Spinal cord (tissue), 10 donors: ENCODE measurements around the gene PLA2G2D. TPM values are rescaled to one million over a fixed set of nuclear protein-coding genes. Genes with fewer than 3 reads are reported as not detected.

ENCODE experiments used
- DNase-seq, 6 donors: peaks; one replicate each; pipeline versions ENCODE4 v3.0.0 to v3.0.0-alpha.2; 2013 to 2015; ENCODE audit warnings: low spot score in 6 of 6, low read depth in 4 of 6
- H3K27ac ChIP-seq: one replicate; pipeline ENCODE4 v1.5.1; 2013; ENCODE audit warnings: low read depth, low read length, control low read depth
- H3K27me3 ChIP-seq: one replicate; pipeline ENCODE4 v1.6.1; 2013; ENCODE audit warnings: low read length; ENCODE audit not compliant: control insufficient read depth, insufficient read depth
- H3K36me3 ChIP-seq: one replicate; pipeline ENCODE4 v1.6.1; 2013; ENCODE audit warnings: low read length; ENCODE audit not compliant: control insufficient read depth, insufficient read depth
- H3K4me1 ChIP-seq: one replicate; pipeline ENCODE4 v1.6.1; 2013; ENCODE audit warnings: low read length; ENCODE audit not compliant: control insufficient read depth, insufficient read depth
- H3K4me3 ChIP-seq: one replicate; pipeline ENCODE4 v1.5.1; 2013; ENCODE audit warnings: low read depth, low read length, control low read depth
- H3K9me3 ChIP-seq: one replicate; pipeline ENCODE4 v1.6.1; 2013; ENCODE audit warnings: low read length; ENCODE audit not compliant: control insufficient read depth, insufficient read depth
- WGBS: methylation state at CpG from one replicate; pipeline ENCODE4 v1.1.5; 2013; ENCODE audit warnings: missing lambda C conversion rate; ENCODE audit not compliant: insufficient coverage; 5-methylcytosine and 5-hydroxymethylcytosine counted together
- polyA plus RNA-seq, 2 donors: library from polyadenylated mRNA; unstranded; fragments of 120-200 nt; gene quantifications; one replicate each; pipeline ENCODE4 v1.2.1, GENCODE V29; 2013; ENCODE audit not compliant: insufficient read length in 2 of 2
- total RNA-seq, 2 donors: library from RNA; depleted of rRNA in 1 of 2; stranded (reverse); fragments of 120-200 nt in 1 of 2; fragments of >200 nt in 1 of 2; gene quantifications; one replicate each; pipeline versions ENCODE4 v1.2.3 to v1.2.4, GENCODE V29; 2013 to 2014
- donor health status: healthy.

PLA2G2D gene
- total and polyA plus RNA-seq, 4 donors: 0.10 to 0.18 TPM; not detected in 2

DNA sequence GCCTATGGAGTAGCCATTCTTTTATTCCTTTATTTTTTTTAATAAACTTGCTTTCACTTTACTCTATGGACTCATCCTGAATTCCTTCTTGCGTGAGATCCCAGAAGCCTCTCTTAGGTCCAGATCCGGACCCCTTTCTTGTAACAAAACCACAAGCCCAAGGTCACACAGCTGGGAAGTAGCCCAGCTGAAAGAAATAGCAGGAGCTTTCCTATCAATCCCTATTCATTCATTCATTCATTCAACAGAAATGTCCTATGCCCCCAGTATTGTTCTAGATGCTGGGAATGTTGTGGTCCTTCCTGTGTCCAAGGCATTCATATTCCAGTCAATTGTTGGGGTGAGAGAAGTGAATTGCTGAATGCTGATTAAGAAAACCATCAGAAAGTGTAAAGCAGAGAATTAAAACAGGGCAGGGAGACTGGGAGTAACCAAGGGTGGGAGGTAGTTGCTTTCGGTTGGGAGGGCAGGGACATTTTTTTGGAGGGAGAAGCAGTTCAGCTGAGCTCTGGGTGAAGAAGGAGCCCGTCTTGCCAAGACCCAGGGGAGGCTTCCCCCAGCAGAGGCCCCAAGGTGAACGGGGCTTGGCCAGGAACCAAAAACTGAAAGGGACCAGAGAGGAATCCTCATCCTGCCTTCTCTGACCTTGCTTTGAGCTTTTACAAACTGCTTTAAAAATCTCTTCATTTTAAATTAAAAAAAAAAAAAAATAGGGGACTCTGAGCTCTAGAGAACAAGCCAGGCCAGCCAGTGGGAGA is 10.8 kb downstream of the PLA2G2D start:
- Histone ChIP-seq H3K9me3 (no peaks in the 10 kb centered on the region), H3K27me3 (no peaks in the 10 kb centered on the region), H3K27ac (no peak overlapping the region), H3K4me1 (peaks cover 12% of the 10 kb centered on the region), H3K36me3 (no peaks in the 10 kb centered on the region), H3K4me3 (no peak overlapping the region)
- WGBS: 33% methylated on average over 4 of the region's 5 CpGs
- peak in 1 of 6 donors; percentile 14 for DNase-seq

DNA sequence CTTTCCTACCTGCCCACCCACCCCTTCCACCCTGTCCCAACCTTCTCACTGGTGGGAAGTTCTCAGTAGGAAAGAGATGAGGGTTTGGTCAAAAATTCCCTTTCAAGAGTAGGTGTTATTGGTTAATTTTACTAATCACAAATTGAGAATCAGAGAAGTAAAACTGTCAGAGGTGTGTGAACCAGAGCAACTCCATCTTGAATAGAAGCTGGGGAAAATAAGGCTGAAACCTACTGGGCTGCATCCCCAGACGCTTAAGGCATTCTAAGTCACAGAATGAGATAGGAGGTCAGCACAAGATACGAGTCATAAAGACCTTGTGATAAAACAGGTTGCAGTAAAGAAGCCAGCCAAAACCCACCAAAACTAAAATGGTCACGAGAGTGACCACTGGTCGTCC is 11.5 kb downstream of the PLA2G2D start:
- Histone ChIP-seq H3K4me3 (no peak overlapping the region), H3K9me3 (no peaks in the 10 kb centered on the region), H3K27ac (no peak overlapping the region), H3K4me1 (peaks cover 12% of the 10 kb centered on the region), H3K36me3 (no peaks in the 10 kb centered on the region), H3K27me3 (no peaks in the 10 kb centered on the region)
- 39% methylated on average over 3 of the region's 4 CpGs for WGBS
- no peak for DNase-seq

DNA sequence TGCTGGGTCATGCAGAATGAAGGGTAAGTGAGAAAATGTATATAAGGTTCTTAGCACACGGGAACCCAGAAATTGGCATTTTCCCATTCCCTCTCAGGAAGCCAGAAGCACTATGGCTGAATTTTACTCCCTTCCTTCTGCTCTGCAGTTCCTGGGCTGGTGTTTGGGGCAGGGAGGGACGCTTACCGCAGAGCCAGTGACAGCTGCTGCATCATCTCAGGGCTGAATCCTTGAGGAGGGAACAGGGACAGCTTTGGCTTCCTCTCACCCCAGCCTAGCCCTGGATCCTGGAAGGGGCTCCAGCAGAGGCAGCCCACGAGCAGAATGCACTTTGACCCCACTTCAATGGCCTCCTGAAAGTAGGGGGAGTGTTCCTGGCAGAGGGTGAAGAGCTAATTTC is 12.0 kb downstream of the PLA2G2D start:
- no peaks in the 10 kb centered on the region for H3K9me3 ChIP-seq
- H3K27ac ChIP-seq: no peak overlapping the region
- no peaks in the 10 kb centered on the region for H3K27me3 ChIP-seq
- H3K4me1 ChIP-seq: peaks cover 12% of the 10 kb centered on the region
- no peak for DNase-seq
- WGBS: 66% methylated on average over 2 of the region's 4 CpGs
- no peak overlapping the region for H3K4me3 ChIP-seq
- no peaks in the 10 kb centered on the region for H3K36me3 ChIP-seq

DNA sequence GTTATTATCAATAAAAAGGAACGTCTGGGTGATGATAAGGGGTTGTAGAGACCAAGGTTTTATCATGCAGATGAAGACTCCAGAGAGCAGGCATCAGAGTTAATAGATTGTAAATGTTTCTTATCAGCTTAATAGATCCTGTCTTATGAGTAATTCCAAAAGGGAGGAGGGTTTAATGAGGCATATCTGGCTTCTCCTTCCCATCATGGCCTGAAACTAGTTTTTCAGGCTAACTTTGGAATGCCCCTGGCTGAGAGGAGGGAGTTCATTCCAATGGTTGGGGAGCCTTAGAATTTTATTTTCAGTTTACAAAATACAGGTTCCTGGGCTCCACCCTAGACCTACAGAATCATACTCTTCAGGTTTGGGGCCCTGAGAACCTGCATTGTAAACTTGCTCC is 13.5 kb downstream of the PLA2G2D start:
- no peak for DNase-seq
- 57% methylated on average over 1 of the region's 1 CpG for WGBS
- Histone ChIP-seq H3K27ac (no peak overlapping the region), H3K4me3 (no peak overlapping the region), H3K27me3 (no peaks in the 10 kb centered on the region), H3K4me1 (peaks cover 20% of the 10 kb centered on the region), H3K36me3 (no peaks in the 10 kb centered on the region), H3K9me3 (no peaks in the 10 kb centered on the region)

DNA sequence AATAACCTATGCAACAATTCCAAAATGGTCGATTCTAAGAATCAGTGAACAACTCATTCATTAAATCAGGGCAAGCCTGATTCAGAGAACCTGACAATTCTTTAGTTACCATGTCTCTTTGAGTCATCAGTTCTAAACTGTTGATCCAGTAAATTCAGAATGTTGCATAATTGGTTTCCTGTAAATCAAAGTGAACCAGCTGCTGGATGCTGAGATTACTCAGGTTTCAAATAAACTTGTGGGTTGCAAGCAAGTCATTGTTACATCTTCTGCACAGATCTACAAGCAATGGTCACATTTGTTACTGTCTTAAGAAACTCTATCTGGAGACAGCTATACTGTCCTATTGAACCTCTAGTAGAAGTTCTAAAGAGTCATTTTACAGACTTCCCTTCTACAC is 16.5 kb downstream of the PLA2G2D start:
- no peak overlapping the region for H3K4me3 ChIP-seq
- no peaks in the 10 kb centered on the region for H3K36me3 ChIP-seq
- H3K9me3 ChIP-seq: no peaks in the 10 kb centered on the region
- DNase-seq: no peak
- no peak overlapping the region for H3K27ac ChIP-seq
- WGBS: no CpG with 5 or more reads among the region's 1 CpG
- H3K4me1 ChIP-seq: peaks cover 8% of the 10 kb centered on the region
- H3K27me3 ChIP-seq: no peaks in the 10 kb centered on the region

DNA sequence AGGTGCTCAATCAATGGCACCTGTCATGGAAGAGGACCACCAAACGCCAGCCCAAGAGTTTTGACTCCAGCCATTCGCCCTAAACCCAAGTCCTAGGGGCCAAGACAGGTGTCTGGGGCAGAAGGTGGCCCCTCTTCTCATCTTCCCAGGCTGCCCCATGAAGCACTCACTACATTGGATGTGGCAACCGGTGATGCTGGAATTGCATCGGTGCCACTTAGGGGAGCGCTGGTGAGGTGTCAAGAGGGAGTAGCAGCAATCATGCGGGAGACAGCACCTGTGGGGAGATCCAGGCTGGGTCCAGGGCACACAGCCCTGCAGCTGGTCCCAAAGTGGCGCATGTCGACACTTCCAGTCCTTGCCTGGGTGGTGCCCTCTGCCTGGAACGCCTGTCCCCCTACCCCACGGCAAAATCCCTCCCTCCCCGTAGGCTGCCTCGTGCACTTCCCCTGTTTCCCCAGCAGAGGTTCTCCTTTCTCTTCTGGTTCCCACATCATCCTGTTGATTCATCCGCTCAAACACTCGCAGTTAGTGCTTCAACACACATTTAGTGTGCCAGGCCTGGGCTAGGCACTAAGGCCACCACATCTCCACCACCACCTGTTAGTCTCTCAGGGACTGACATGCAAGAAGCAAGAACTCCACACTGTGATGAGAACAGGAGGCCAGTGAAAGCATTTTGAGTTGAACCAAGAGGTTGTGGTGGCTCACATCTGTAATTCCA is 18.5 kb downstream of the PLA2G2D start:
- WGBS: 50% methylated on average over 14 of the region's 14 CpGs
- Histone ChIP-seq H3K4me1 (peaks cover 8% of the 10 kb centered on the region), H3K27ac (no peak overlapping the region), H3K36me3 (no peaks in the 10 kb centered on the region), H3K27me3 (no peaks in the 10 kb centered on the region), H3K9me3 (no peaks in the 10 kb centered on the region), H3K4me3 (no peak overlapping the region)
- DNase-seq: peak in 3 of 6 donors; percentile 38 to 85 (median 75)

DNA sequence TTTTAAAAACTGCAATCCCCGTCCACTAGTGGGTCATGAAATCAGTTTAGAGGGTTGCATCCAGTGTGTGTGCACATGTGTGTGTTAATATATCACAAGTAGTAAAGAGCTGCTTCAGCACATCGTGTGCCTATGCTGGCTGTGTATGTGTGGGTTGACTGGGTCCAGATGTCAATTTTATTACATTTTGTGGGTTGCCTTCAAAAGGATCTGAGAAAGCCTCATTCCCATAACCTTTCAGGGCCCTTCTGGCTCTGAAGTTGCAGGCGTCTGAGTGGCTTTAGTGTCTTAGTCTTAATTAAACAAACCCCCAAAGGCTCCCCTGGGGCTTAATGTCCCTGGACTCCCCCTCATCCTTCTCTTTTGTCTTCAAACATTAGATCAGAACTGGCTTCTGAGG is 19.8 kb downstream of the PLA2G2D start:
- H3K4me1 ChIP-seq: peaks cover 8% of the 10 kb centered on the region
- WGBS: 82% methylated on average over 2 of the region's 3 CpGs
- H3K27ac ChIP-seq: no peak overlapping the region
- no peaks in the 10 kb centered on the region for H3K9me3 ChIP-seq
- H3K36me3 ChIP-seq: no peaks in the 10 kb centered on the region
- DNase-seq: no peak
- no peaks in the 10 kb centered on the region for H3K27me3 ChIP-seq
- no peak overlapping the region for H3K4me3 ChIP-seq

DNA sequence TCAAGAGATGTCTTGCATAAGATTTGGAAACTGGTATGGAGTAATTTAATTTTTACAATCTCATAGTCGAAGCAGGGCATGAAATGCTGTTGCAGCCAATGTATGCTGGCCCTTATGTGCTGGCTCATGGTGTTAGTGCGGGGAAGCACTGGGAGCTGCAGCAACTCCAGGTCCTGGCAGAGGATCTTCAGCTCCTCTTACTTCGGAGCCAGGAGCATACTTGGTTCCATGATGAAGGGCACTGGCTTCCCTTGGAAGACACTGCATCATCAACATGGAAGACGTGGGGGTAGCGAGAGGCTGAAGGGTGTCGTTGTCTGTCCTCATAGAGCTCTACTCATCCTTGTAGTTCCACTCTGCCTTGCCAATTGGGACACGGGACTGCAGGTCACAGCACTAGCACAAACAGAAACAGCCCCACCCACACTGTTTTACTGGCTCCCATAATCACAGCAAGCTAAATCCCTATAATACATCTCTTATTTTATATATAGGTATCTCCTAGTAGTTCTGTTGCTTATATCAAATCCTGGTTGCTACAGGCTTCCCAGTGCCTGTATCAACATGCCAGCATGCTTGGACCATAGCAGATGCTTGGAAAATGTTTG is 22.4 kb downstream of the PLA2G2D start:
- Histone ChIP-seq H3K27me3 (no peaks in the 10 kb centered on the region), H3K4me1 (peaks cover 8% of the 10 kb centered on the region), H3K9me3 (no peaks in the 10 kb centered on the region), H3K27ac (no peak overlapping the region), H3K36me3 (no peaks in the 10 kb centered on the region), H3K4me3 (no peak overlapping the region)
- WGBS: 90% methylated on average over 6 of the region's 7 CpGs
- no peak for DNase-seq

DNA sequence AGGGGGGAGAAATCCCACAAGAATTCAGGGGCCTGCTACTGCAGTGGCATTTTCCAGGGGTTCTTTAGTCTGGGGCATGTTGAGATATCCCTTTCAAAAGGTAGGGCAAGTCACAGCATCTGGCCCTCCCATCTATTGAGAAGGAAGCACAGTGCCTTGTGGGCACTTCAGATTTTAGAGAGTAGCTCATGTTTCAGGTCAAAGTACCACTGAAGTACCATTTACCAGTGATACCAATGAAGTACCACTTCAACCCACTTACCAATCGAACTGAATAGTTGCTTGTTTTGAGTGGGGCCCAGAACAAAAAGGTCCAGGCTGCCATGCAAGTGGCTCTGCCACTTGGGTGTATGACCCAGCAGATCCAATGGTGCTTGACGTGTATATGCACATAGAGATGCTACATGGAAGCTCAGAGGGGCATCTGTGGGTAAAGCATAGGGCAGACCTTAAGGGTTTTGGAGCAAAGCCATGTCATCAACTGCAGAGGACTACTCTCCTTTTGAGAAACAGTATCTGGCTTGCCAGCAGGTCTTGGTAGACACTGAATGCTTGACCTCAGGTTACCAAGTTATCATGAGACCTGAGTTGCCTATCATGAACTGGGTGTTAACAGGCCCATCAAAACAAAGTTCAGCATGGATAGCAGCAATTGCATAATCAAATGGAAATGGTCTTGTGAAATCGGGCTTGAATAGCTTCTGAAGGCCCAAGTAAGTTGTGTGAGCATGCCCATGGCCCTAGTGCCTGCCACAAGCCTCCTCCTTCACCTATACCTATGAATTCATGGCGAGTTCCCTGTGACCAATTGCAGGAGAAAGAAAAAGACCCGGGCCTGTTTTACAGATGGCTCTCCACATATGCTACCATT is 23.5 kb downstream of the PLA2G2D start:
- Histone ChIP-seq H3K4me3 (no peak overlapping the region), H3K27ac (no peak overlapping the region), H3K4me1 (no peaks in the 10 kb centered on the region), H3K27me3 (no peaks in the 10 kb centered on the region), H3K36me3 (no peaks in the 10 kb centered on the region), H3K9me3 (no peaks in the 10 kb centered on the region)
- whole genome bisulfite sequencing: 87% methylated on average over 3 of the region's 5 CpGs
- no peak for DNase-seq
